GM12801 (cell line): ENCODE results near the gene CERS5.

Experiments used
- CTCF ChIP-seq: IDR thresholded peaks from one replicate; pipeline ENCODE4 v1.5.1; 2011; ENCODE audit warnings: control low read depth; ENCODE audit not compliant: insufficient read length; ENCODE audit errors: extremely low read depth

Gene CERS5

GRCh38 chr12:50123203-50123602 is 44.0 kb downstream of the CERS5 start:
- no peak for TF ChIP-seq CTCF

GRCh38 chr12:50121641-50122040 is 45.5 kb downstream of the CERS5 start:
- TF ChIP-seq CTCF, result no peak

GRCh38 chr12:50120953-50121352 is 46.2 kb downstream of the CERS5 start:
- TF ChIP-seq CTCF, result no peak

- TF ChIP-seq CTCF, result no peak
Measured at GRCh38 chr12:50120521-50120920, 46.6 kb downstream of the CERS5 start.

- TF ChIP-seq CTCF, result no peak
Measured at GRCh38 chr12:50119387-50119786, 47.8 kb downstream of the CERS5 start.

GRCh38 chr12:50117057-50117622 is 50.0 kb downstream of the CERS5 start:
- TF ChIP-seq CTCF, result no peak

GRCh38 chr12:50112456-50113218 is 54.5 kb downstream of the CERS5 start:
- no peak for TF ChIP-seq CTCF
